CD4-positive, alpha-beta T cell treated with Interleukin-2 at 100 ng/mL for 4 hours (primary cell): ENCODE measurements around the gene NCOA4.
A peak's percentile ranks its signal among the peaks of the same experiment; 100 is the strongest.
"Not testable (repeated sequence)": the region's sequence is repeated elsewhere in the genome, so short reads cannot be mapped to it uniquely, and the experiment has no call there.

ENCODE experiments used
- DNase-seq: peaks from one replicate; pipeline ENCODE4 v3.0.0-alpha.2; 2020; ENCODE audit warnings: low spot score

The NCOA4 gene

GRCh38 chr10:45983538-45984186 is 46.8 kb downstream of the NCOA4 start:
- peak; percentile 63 for DNase-seq

- DNase-seq = not testable (repeated sequence)
These were observed 49.1 kb downstream of the NCOA4 start for GRCh38 chr10:45981367-45981766.

GRCh38 chr10:45978554-45978953 is 51.9 kb downstream of the NCOA4 start:
- not testable (repeated sequence) for DNase-seq

- DNase-seq = not testable (repeated sequence)
These were observed 56.4 kb downstream of the NCOA4 start for GRCh38 chr10:45974041-45974440.

- DNase-seq = not testable (repeated sequence)
These were observed 57.6 kb downstream of the NCOA4 start for GRCh38 chr10:45972813-45973169.

GRCh38 chr10:45972106-45972812 is 58.2 kb downstream of the NCOA4 start, which contains the start of gene TIMM23:
TIMM23 (plus strand) TSS chr10:45972489; CDS start chr10:45972625, 136 bp downstream.
- DNase-seq = peak; percentile 88

- not testable (repeated sequence) for DNase-seq
These were observed 58.7 kb downstream of the NCOA4 start for GRCh38 chr10:45971742-45972105.

GRCh38 chr10:45971019-45971418 is 59.4 kb downstream of the NCOA4 start:
- not testable (repeated sequence) for DNase-seq

GRCh38 chr10:45962686-45963452 is 67.6 kb downstream of the NCOA4 start:
- DNase-seq = not testable (repeated sequence)

GRCh38 chr10:45957928-45958327 is 72.5 kb downstream of the NCOA4 start:
- not testable (repeated sequence) for DNase-seq

- DNase-seq = not testable (repeated sequence)
These were observed 73.8 kb downstream of the NCOA4 start for GRCh38 chr10:45956634-45957033.
